Right hindlimb (tissue), 1 donor: ENCODE measurements around the gene POU2AF2.

ENCODE experiments used
- DNase-seq: peaks from one replicate; pipeline ENCODE4 v3.0.0-alpha.2; 2018

The POU2AF2 gene

GRCh38 chr11:111334532-111335502 lies 89.3 kb downstream of the POU2AF2 start:
- no peak for DNase-seq

GRCh38 chr11:111335549-111335948 lies 90.0 kb downstream of the POU2AF2 start:
- DNase-seq = no peak
